DOHH2 (cell line): ENCODE data around the gene ANP32B.

ENCODE experiments used
- CTCF ChIP-seq: fragments of 200-600 bp; sonication (generic); IDR thresholded peaks from one replicate; pipeline ENCODE4 v1.5.1; 2014; ENCODE audit warnings: antibody characterized with exemption, mild to moderate bottlenecking, low read depth, low read length; ENCODE audit not compliant: poor library complexity, severe bottlenecking
- EZH2phosphoT487 ChIP-seq: fragments of 200-600 bp; sonication (generic); IDR thresholded peaks from 2 replicates; pipeline ENCODE4 v1.6.1; 2017; ENCODE audit warnings: borderline replicate concordance, mild to moderate bottlenecking, antibody characterized with exemption, low read length, moderate library complexity, mixed read lengths

GRCh38 chr9:98017306-98017705 lies 34.2 kb downstream of the ANP32B start:
- TF ChIP-seq CTCF (no peak), EZH2phosphoT487 (no peak)
